ENCODE measurements around the gene FBXW12.

The FBXW12 gene

DNA sequence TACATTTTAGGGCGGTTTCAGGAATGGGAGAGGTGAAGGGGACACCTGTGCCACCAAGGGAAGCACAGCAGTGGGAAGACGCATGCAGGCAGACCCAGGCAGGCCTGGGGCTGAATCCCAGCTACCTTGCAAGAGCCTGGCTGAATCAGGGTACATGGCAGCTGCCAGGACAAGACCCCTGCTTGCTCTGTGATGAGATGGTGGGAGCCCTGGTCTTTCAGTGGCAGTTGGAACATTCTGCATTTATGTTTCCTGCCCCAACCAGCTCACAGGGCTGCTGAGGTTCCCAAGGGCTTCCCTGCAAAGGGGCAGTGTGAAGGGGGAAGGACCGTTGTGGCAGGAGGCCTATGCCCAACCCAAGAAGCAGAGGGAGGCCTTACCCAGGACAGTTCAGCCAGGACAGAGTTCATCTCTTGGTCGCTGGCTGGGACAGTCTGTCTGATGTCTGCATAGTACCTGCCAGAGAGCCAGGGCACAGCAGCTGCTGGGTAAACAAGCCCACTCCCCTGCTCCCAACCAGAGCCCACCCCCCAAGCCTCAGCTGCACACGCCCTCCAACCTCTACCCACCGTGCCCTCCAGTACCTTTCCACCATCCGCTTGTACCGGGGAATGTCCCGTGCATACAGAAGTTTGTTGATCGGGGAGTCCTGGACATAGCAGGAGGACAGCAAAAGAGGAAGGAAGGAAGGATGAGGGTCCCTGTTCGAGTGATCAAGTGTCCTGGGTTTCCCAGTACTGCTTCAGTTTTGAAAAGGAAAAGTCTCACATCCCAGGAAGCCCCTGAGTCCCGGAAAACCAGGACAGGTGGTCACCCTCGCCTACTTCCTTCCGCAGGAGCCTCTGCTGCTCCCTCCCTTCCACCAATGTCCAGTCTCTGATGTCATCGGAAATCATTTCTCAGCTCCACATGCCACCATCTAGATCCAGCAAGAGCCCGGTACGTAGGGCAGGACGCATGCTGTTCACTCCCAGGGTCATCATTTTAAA lies 34.7 kb downstream of the FBXW12 start:
- no peak for DNase-seq (ENCODE audit: low spot score)
- FAIRE-seq, result no peak

DNA sequence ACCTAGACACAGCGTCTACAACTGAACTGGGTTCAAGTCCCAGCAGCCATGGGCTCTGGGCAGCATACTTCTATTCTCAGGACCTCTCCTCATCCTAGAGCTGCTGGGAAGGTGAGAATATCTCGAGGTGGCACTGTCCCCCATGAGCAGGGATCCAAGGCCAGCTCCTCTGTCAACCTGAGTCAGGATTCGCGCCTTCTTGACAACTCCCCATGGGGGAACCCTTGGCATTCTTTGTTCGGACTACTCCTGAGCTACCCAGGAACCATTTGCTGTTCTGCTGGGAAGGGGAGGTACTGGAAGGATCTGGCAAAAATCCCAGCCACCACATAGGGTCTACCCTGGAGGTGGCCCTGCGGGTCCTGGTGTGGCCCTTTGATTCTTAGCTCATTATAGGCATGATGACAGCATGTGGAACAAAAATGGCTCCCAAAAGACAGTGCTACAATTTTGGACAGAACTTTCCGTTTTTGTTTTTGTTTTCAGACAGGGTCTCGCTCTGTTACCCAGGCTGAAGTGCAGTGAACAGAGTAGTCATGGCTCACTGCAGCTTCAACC lies 35.6 kb downstream of the FBXW12 start:
- no peak for FAIRE-seq

GRCh38 chr3:48408823-48409281 lies 36.8 kb downstream of the FBXW12 start:
- DNase-seq (ENCODE audit: low spot score) (no peak), FAIRE-seq (no peak)

More for the DNA sequence above, 35.6 kb downstream of the FBXW12 start:
- DNase-seq (ENCODE audit: low spot score), result no peak

GRCh38 chr3:48409291-48410201 lies 37.5 kb downstream of the FBXW12 start:
- no peak for DNase-seq (ENCODE audit: low spot score)
- no peak for FAIRE-seq

DNA sequence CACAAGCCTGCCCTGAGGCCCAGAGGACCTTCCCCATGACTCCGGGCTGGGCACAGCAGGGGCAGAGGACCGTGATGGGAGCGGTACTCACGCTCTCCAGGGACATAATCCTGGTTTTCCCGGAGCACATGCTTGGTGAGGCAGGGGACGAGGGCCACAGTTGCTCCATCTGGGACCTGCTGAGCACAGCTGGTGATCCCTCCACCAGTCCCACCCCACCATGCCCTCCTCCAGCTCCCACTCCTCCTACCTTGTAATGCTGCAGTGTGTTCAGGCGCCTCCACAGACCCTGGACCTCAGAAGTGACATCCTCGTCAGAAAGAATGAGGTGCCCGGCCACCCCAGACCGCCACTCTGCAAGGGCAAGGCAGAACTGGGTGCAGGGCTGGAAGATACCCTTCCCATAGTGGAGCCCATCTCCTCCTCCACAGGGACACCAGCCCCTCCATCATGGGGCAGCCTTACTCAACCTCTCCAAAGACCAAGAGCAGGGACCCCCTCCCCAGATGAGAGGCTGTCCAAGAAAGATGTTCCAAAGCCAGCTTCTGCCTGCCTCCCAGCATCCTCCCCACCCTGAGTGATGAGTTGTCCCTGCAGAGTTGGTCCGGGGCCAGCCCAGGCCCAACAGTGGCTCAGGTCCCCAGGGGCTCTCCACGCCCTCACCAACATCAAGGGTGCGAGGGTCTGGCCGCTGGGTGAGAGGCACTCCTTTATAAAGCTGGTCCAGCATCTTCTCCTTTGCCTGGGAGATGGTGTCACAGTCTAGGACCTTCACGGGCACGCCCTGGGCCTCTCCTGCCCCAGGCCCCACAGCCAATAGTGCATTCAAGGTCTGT lies 38.4 kb downstream of the FBXW12 start:
- no peak for FAIRE-seq

DNA sequence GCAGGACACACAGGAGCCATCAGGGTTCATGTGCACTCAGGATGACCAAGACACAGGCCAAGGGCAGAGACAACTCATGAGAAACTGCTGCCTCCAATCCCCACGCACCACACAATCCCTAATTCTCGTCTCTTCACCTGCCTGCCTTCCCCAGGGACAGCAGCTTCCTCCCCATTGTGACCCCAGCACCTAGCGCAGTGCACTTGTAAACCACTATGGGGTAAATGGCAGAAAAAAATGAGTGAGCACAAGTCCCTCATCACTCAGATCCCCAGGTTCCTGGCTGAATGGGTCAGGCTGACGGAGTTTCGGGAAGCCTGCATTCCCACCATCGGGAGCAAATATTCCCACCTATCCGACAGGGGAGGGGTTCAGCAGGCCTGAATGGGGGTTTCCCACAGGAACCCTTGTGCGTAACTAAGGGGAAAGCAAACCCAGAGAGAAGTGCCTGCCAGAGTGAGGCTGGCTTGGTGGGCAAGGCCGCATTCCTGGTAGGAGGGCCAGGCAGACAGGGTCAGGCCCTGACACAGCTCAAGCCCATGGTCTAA lies 39.1 kb downstream of the FBXW12 start:
- DNase-seq (ENCODE audit: low spot score), result no peak
- FAIRE-seq, result no peak

More for the DNA sequence above, 38.4 kb downstream of the FBXW12 start:
- no peak for DNase-seq (ENCODE audit: low spot score)

- DNase-seq (ENCODE audit: low spot score) (no peak), FAIRE-seq (no peak)
Measured at GRCh38 chr3:48411606-48412374, 39.8 kb downstream of the FBXW12 start.

DNA sequence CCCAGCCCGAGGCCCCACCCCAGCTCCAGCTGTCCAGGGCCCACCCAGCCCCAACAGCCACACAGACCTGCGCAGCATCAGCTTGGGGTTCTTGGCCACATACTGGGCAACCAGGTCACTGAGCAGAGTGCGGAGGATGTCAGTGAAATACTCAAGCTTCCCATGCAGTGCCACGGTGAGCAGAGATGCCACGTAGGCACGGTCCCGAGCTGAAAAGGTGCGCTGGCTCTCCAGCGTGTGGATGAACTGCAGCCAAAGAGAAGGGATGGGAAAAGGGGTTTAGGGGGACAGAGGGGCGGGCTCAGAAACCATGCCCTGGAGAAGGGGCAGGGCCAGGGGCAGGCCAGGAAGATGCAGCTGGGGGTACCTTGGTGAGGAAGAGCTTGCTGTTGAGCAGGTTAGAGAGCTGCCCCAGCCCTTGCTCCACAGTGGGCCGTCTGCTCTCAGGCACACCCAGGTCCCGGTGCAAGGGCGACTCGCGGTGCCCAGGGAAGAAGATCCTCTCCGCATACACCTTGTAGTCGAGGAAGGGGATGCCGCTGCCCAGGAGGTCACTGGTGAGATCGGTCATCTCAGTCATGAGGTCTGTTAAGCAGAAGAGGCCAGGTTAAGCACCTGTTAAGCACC lies 40.5 kb downstream of the FBXW12 start:
- DNase-seq (ENCODE audit: low spot score) (no peak), FAIRE-seq (no peak)

DNA sequence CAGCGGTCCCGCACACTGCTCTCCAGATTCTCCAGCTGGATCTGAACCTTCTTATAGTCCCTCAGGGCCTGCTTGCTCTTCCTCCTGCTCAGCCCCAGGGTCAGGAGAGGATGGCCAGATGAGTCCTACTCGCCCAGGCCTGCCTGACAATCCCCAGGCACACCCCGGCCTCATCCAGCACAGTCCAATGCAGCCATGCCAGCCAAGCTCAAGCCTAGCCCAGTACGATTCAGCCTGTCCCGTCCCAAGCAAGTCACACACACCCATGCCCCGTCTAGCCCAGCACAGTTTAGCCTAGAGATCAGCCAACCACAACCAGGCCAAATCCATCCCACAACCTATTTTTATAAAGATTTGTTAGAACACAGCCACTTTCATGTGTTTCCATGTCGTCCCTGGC lies 41.1 kb downstream of the FBXW12 start:
- peak; percentile 58 for FAIRE-seq
- no peak for DNase-seq (ENCODE audit: low spot score)

DNA sequence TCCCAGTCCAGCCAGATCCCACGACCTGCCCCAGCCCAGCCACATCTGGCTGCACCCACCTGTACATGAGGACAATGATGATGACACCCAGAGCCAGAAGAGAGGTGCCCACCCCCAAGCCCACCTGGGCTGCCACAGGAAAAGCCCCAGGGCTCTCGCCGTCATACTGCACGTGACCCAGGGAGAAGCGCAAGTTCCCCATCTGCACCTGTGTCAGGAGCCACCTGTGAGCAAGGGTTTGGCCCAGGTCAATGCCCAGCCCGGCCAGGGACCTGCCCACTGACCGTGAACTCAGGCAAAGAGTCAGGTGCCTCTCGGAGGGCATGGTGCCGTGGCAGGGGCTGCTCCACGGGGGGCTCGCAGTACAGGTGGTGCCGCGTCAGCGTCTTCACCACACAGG lies 41.6 kb downstream of the FBXW12 start:
- no peak for FAIRE-seq
- DNase-seq (ENCODE audit: low spot score), result no peak

DNA sequence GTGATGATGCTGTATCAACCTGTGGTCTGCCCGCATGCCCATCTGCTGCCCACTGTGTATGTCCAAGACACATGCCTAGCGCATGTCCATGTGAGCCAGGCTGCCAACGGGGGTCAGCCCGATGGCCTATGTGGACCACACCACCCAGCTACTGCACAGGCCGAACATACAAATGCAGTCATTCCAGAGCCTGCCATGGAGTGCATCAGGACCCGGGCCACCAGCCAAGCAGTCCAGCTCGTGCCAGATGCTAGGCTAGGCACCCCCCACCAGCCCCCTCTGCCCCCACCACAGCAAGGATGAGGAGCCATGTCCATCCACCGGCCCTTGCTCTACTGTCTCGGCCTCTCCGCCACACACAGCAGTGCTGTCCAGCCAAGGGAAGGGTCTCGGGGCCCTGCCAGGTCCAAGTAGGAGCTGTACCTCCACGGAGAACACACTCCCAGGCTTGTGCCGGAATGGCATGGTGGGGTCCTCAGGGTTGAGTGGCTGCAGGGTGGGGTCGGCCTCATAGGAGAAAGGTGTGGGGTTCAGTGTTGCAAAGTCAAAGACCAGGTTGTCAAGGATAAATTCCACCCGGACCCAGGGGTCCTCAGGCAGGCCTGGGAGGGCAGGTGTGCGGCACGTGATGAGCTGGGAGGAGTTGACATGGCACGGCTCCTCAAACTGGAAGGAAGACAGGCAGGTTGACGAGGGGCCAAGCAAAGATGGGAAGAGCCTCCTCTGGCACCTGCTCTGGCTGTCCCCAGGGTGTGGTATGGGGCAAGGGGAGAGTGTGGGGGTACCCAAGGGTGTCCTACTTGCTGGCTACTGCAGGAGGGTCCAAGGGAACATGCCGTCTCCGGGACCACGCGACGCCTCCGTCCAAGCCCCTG lies 42.6 kb downstream of the FBXW12 start:
- FAIRE-seq (no peak), DNase-seq (ENCODE audit: low spot score) (no peak)

GRCh38 chr3:48415251-48415953 lies 43.4 kb downstream of the FBXW12 start:
- DNase-seq (ENCODE audit: low spot score) (no peak), FAIRE-seq (no peak)

DNA sequence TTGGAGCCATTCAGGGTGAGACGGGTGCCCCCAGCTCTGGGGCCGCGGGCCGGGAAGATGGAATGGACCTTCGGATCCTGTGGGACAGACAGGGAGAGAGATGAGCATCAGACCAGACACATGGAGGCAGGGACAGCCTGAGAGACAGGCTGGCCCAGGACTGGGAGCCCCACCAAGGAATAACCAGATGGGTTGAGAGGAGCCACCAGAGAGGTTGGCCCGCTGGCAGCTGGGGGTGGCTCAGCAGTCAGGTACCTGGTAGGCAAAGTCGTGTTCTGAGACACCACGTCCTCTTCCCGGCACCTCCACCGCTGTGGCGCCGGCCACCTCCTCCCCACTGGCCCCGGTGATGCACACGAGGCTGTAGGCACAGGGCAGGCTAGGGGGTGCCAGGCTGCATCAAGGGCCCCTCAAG lies 44.1 kb downstream of the FBXW12 start:
- no peak for DNase-seq (ENCODE audit: low spot score)
- FAIRE-seq, result no peak

- DNase-seq (ENCODE audit: low spot score) (no peak), FAIRE-seq (no peak)
Measured at GRCh38 chr3:48416546-48416945, 44.5 kb downstream of the FBXW12 start.

- no peak for DNase-seq (ENCODE audit: low spot score)
- FAIRE-seq, result no peak
Measured at GRCh38 chr3:48417529-48418108, 45.6 kb downstream of the FBXW12 start.

- no peak for FAIRE-seq
- DNase-seq (ENCODE audit: low spot score), result no peak
Measured at GRCh38 chr3:48418140-48418539, 46.1 kb downstream of the FBXW12 start.

DNA sequence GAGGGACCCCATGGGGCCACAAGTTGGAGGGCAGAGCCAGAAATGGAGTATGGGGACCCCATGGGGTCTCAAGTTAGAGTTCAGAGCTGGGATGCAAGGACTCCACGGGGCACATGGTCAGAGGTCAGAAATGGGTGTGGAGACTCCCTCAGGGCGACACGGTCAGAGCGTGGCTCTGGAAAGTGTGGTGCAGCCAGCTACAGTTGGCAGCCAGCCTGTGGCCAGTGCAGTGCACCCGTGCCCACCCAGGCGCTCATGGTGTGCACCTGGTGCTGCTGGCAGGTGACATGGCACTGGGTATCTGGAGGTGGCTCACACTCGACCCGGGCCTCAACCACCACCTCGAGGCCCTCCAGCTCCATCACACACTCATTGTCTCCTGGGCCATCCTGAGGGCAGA lies 46.6 kb downstream of the FBXW12 start:
- no peak for DNase-seq (ENCODE audit: low spot score)
- no peak for FAIRE-seq

Data from urothelium cell line (cell line).